Posterior vena cava (tissue), 2 donors: ENCODE measurements around the gene FBRSL1. TPM values are rescaled to one million over a fixed set of nuclear protein-coding genes. Genes with fewer than 3 reads are reported as not detected.

Experiments used
- DNase-seq: peaks from one replicate; pipeline ENCODE4 v3.0.0-alpha.2; 2020; ENCODE audit warnings: low spot score
- intact Hi-C, 2 donors: fragments of 100-400 bp; cut with DNase I; formaldehyde crosslinking; loops; one replicate each; pipeline versions ENCODE4 v1.14.1 to v1.14.2; 2022 to 2023
- total RNA-seq, 2 donors: library from RNA; stranded (reverse); fragmentation: NEBNext Ultra II Directional; extraction: Animal tissue kit (Norgen Biotek cat#: 25700); gene quantifications; one replicate each; pipeline ENCODE4 v1.2.1, GENCODE V29; 2021
- donor health status: DM: yes; HTN: yes; CAD: no.
- donor health status: DM: yes; HTN: yes; CAD: no.

Gene FBRSL1
- total RNA-seq, 2 donors from 2014 or later, result 34.0 to 35.8 TPM

DNA sequence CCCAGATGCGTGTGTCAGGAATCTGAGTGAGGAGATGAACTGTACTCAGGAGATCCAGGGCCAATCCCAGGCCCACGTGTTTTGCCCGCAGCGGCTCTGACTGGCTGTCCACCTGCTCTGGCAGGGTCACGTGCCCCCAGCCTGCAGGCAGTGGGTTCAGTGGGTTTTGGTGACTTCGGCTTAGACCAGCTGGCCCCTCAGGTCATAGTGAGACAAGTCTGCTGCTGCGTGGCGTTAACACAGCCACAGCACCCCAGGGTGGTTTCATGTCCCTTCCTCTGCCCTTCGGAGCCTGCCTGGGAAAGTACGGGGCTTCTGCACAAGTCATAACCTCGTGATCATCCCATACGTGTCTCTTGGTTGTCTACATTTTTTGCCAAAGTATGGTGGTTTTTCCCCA, 2.6 kb downstream of the FBRSL1 start:
- intact Hi-C loops, result no loop called here
- no peak for DNase-seq

- DNase-seq, result no peak
- intact Hi-C loops, result no loop called here
These were observed 3.0 kb downstream of the FBRSL1 start for GRCh38 chr12:132492951-132493350.

- no peak for DNase-seq
- intact Hi-C loops, result no loop called here
These were observed 3.7 kb downstream of the FBRSL1 start for GRCh38 chr12:132493482-132494178.

DNA sequence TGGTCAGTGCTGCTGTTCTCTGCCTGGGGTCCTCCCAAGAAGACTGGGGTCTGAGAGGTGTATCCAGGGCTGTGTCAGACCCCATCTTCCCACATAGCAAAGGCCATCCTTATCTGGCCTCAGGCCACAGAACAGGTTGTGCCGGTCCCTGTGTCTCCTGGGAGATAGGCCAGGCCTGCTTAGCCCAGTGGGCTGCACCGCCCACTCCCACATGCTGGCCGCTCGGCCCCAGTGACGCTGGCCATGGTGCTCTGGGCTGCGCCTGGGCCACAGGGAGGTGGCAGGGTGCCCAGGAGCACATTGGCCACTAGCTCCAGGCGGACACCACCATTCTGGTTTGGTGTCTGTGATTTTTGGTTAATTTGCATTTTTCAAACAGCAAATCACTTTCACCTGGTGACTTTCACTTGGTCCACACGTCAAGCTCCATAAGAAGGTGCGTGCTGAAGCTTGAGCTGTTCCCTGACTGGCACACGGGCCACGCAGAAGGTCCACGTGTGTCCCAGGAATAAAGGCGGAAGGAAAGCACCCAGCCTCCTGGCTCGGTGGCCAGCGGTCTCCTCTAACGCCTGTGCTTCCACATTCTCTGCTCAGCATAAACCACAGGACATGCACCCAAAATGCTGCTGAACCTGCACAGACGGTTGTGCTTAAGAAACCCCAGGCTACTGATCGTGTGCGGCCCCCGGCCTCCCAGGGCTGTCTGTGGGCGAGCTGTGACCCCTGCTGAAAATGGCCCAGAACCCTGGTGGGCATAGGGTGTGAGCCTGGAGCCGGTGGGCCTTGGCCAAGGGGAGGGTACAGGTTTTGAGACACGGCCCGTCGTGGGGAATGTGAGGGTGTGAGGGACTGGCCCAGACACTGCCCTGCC, 4.6 kb downstream of the FBRSL1 start:
- intact Hi-C loops, result no loop called here
- no peak for DNase-seq

GRCh38 chr12:132495165-132495544, 5.2 kb downstream of the FBRSL1 start:
- DNase-seq, result no peak
- intact Hi-C loops, result no loop called here

DNA sequence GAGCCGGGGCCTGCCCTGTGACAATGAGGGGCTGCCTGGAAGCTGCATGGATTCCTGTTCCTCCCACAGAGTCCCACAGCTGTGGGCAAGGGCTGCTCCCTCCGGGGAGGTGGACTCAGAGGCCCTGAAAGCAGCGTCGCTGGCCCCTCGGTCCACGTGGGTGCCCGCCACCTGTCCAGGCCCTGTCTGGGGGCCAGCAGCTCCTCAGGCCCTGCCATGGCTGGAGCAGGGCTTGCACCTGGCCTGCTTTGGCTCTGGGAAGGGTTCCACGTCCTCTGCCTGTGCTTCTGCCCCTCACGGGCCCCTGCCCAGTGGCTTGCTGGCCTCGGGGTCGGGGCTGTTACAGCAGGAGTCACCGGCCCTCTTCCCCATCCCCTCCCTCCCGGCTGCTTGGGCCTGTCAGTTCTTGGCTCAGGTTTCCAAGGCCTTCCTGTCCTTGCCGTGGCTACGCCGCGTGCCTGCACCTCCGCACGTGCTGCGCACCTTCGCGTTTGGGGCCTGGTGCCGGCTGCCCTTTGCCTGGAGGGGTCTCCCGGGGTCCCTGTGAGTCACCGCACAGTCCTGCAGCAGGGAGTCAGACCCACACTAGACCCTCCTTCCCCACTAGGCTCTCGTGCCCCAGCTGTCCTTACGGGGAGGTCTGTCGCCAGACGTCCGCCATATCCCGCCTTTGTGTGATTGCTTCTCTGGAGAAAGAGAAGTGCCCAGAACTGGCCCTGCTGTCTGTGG, 5.8 kb downstream of the FBRSL1 start:
- intact Hi-C loops, result no loop called here

DNA sequence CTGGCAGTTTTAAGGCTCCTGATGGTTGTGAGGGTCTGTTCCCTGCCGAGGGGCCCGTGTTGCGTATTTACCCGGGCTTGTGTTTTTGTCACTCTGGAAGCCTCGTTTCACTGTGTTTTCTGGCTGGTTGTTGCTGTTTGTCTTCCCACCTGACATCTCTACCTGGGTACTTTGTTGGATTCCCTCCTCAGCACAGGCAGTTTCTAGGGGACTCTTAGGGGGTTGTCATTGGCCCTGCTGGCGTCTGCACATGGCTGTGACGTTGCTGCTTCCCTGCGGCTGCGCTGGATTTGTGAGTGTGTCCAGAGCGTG, 6.4 kb downstream of the FBRSL1 start:
- intact Hi-C loops, result no loop called here
- DNase-seq, result no peak

More for the DNA sequence above, 5.8 kb downstream of the FBRSL1 start:
- DNase-seq, result no peak

GRCh38 chr12:132496710-132497109, 6.8 kb downstream of the FBRSL1 start:
- intact Hi-C loops, result no loop called here

GRCh38 chr12:132497514-132498405, 7.8 kb downstream of the FBRSL1 start:
- intact Hi-C loops, result no loop called here
- no peak for DNase-seq

More at GRCh38 chr12:132496710-132497109, 6.8 kb downstream of the FBRSL1 start:
- no peak for DNase-seq

GRCh38 chr12:132498931-132499330, 9.0 kb downstream of the FBRSL1 start:
- intact Hi-C loops, result no loop called here

DNA sequence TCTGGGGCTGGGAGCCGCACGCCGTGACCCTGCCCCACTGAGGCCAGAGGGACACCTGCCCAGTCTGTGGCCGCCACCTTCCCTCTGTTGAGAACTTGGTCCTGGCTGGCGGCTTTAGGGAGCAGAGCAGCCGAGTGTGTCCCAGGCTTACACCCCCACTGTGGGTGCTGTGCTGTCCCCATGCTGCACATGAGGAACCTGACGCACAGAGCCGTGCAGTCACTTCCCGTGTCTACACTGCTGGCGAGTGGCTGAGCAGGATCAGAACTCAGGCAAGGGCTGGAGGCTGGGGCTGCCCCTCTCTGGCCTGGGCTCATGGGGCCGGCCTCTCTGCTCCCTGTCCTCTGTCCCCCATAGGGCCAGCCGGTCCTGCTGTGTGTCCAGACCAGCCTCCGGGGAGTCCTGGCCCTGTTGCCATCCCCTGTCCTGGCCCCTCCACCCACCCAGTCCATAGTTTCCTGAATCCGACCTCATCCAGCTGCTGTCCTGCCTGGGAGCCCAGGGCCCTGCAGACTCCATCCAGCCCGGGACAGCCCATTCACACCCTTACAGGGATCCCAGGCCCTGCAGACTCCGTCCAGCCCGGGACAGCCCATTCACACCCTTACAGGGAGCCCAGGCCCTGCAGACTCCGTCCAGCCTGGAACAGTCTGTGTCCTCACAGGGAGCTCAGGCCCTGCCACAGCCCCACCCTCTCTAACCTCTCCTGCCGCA, 10.3 kb downstream of the FBRSL1 start:
- no peak for DNase-seq
- intact Hi-C loops, result no loop called here

More at GRCh38 chr12:132498931-132499330, 9.0 kb downstream of the FBRSL1 start:
- DNase-seq, result no peak

DNA sequence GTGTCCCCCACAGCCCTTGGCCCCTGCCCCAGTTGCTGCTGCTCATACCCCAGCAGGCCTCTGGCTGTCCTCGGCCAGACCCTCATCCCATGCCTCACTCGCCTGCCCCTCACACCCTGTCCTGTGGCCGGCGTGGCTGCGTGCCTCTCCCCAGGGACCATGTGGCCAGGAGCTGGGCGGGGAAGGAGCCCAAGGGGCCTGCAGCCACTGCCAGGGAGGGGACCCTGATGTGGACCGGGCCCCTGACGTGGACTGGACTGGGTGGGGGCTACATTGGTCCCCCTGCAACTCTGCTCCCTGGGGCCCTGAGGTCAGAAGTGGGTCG, 10.9 kb downstream of the FBRSL1 start:
- DNase-seq, result no peak
- intact Hi-C loops, result no loop called here

DNA sequence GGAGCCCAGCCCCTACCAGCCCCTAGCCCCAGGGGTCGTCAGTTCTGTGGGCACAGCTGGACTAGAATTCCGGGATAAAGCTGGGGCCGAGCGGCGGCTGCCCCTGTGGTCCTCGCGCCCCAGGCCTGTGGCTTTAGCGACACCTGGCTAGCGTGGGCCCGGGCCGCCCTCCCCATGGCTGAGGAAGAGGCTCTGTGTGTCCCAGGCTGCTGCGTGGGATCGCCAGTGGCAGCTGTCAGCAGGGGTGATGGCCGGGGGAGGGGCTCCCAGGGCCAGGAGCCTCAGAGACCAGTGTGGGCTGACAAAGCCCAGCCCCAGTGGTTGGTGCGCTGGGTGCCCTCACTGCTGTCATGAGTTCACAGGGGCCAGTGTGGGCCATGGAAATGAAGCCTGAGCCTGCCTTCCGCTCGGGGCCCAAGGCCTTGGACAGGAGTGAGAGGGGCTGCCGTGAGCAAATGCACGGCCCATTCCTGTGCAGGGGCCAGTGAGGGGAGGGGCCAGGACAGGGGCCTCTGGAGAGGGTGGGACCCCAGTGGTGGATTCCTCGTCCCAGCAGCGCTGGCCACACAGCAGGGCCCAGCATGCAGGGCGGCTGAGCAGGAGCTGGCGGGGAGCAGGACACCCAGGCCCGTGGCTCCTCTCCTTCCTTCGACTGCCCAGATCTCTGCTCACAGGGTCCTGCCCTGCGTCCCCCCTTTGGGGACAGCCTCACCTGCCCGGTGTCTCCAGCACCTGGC, 11.4 kb downstream of the FBRSL1 start:
- intact Hi-C loops, result no loop called here
- no peak for DNase-seq

- intact Hi-C loops, result no loop called here
- DNase-seq, result no peak
These were observed 12.4 kb downstream of the FBRSL1 start for GRCh38 chr12:132502149-132502881.

DNA sequence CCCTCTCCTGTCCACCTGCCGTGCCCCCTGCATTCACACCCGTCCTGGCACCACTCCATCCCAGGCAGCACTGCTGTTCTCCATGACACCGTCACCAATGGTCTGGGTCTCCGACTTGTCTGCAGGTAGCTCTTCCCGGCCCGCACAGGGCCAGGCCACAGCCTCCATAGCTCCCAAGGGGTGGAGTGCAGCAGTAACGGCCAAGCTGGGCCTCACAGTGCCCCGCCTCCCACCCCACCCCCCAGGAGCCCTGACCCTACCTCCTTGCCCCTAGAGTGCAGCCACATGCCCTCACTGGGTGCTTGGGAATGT, 12.9 kb downstream of the FBRSL1 start:
- no peak for DNase-seq
- intact Hi-C loops, result no loop called here

GRCh38 chr12:132503618-132504204, 13.8 kb downstream of the FBRSL1 start:
- intact Hi-C loops, result no loop called here
- DNase-seq, result no peak
